Upper lobe of left lung (tissue), 6 donors: ENCODE results near the gene DIAPH1. TPM values are rescaled to one million over a fixed set of nuclear protein-coding genes. Genes with fewer than 3 reads are reported as not detected.

Experiments used
- ATAC-seq, 2 donors: fragments of 200-7000 bp; cut with Tn5 transposase; one replicate each; pipeline ENCODE4 v1.9.1; 2022; ENCODE audit warnings: mild to moderate bottlenecking in 2 of 2, moderate library complexity in 2 of 2; ENCODE audit not compliant: low FRiP score in 2 of 2
- DNase-seq, 2 donors: peaks; one replicate each; pipeline ENCODE4 v3.0.0-alpha.2; 2019 to 2020
- H3K27ac ChIP-seq, 4 donors: fragments of 200-600 bp; sonication (generic); one replicate each; pipeline ENCODE4 v1.5.1; 2016 to 2019
- H3K27me3 ChIP-seq, 4 donors: fragments of 200-600 bp; sonication (generic); one replicate each; pipeline ENCODE4 v1.5.1; 2017 to 2019
- H3K36me3 ChIP-seq, 4 donors: fragments of 200-600 bp; sonication (generic); one replicate each; pipeline ENCODE4 v1.5.1; 2016 to 2019
- H3K4me1 ChIP-seq, 4 donors: fragments of 200-600 bp; sonication (generic); one replicate each; pipeline ENCODE4 v1.5.1; 2018 to 2019
- H3K4me3 ChIP-seq, 4 donors: fragments of 200-600 bp; sonication (generic); one replicate each; pipeline ENCODE4 v1.5.1; 2017 to 2019; ENCODE audit warnings: mild to moderate bottlenecking in 2 of 4, moderate library complexity in 1 of 4
- H3K9me3 ChIP-seq, 4 donors: fragments of 200-600 bp; sonication (generic); one replicate each; pipeline ENCODE4 v1.5.1; 2018 to 2019
- EP300 ChIP-seq, 4 donors: sonication (generic); formaldehyde crosslinking; IDR thresholded peaks; one replicate each; pipeline ENCODE4 v1.5.1; 2017; ENCODE audit warnings: antibody characterized with exemption in 4 of 4, control low read depth in 2 of 4
- POLR2A ChIP-seq, 4 donors: fragments of 450-650 bp; IDR thresholded peaks; one replicate each; pipeline ENCODE4 v1.5.1; 2016 to 2017; ENCODE audit warnings: antibody characterized with exemption in 4 of 4, mild to moderate bottlenecking in 2 of 4
- POLR2AphosphoS5 ChIP-seq, 2 donors: sonication (generic); formaldehyde crosslinking; IDR thresholded peaks; one replicate each; pipeline ENCODE4 v1.5.1; 2017; ENCODE audit warnings: antibody characterized with exemption in 2 of 2
- WGBS, 2 donors: methylation state at CpG; one replicate each; pipeline ENCODE4 v1.1.5; 2017 to 2018; 5-methylcytosine and 5-hydroxymethylcytosine counted together
- total RNA-seq, 6 donors: library from RNA; depleted of rRNA in 4 of 6; stranded (reverse); fragments of >200 nt in 4 of 6; gene quantifications; one replicate each; pipeline versions ENCODE4 v1.1.0 to v1.2.1, GENCODE V29; 2016 to 2021
- TF ChIP-seq, protein P1 (sequence below), 6 experiments: fragments of 450-650 bp in 4 of 6; fragments of 200-600 bp in 2 of 6; sonication (generic) in 2 of 6; IDR thresholded peaks; one replicate each; pipeline ENCODE4 v1.5.1; 2016 to 2019; ENCODE audit warnings: antibody characterized with exemption in 6 of 6
- donor health status: DM: no; HTN: no; CAD: no; lungs with moderate emphysema.
- donor health status: DM: no; HTN: yes; CAD: no; lungs with severe emphysema.

Gene DIAPH1
- total RNA-seq, 6 donors from 2014 or later = 96.4 to 175 (median 133) TPM

DNA sequence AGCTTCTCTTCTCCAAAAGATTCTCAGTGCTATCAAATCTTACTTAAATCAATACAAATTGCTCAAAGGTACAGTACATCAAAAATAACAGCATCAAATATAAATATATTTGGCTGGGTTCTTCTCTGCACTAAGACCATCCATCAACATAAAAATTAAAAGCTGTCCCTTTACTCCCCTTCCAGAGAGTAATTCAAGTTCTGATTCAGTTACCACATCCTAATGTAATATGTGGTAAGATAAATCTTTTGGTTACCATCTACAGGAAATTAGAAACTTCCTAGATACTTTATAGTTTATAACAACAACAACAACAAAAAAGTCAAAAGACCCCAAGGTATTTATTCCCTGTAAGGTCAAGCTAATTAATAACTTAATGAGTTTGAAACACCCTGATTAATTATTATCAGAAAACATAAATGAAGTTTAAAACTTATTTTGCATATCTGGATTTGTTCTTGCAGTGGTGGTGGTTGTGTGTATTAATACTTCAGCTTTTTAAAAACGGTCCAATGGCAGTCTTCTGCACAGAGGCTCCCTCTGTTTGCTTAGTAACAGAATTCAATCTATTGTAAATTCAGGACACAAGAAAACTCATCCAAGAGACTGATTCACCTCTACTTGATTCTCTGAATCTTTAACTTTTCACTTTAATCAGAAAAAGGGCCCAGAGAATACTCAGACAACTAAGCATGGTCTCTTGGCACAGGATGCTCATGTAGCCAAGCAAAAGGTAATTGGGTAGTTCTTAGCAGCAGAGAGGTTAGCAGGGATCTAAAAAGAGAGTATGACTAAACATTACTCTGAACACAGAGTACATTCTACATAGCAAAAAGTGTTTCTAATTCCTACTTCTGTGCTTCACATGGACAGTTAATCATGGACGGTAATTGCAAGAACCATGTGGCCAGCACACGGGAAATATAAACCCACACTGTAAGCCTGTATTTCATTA, 20.1 kb downstream of the DIAPH1 start:
- Histone ChIP-seq H3K4me3 (no peak overlapping the region), H3K9me3 (no peaks in the 10 kb centered on the region), H3K36me3 (peaks cover 0 to 8% (median 2%) of the 10 kb centered on the region in 4 donors), H3K4me1 (peaks cover 23 to 52% (median 35%) of the 10 kb centered on the region in 4 donors), H3K27me3 (no peaks in the 10 kb centered on the region), H3K27ac (peak overlapping the region in 2 of 4 donors; percentile 19 to 42)
- 52 to 53% methylated on average over 3 of the region's 3 CpGs for WGBS, 2 donors
- DNase-seq (no peak), ATAC-seq (peak in 1 of 2 donors; percentile 35)
- TF ChIP-seq, protein P1, sequence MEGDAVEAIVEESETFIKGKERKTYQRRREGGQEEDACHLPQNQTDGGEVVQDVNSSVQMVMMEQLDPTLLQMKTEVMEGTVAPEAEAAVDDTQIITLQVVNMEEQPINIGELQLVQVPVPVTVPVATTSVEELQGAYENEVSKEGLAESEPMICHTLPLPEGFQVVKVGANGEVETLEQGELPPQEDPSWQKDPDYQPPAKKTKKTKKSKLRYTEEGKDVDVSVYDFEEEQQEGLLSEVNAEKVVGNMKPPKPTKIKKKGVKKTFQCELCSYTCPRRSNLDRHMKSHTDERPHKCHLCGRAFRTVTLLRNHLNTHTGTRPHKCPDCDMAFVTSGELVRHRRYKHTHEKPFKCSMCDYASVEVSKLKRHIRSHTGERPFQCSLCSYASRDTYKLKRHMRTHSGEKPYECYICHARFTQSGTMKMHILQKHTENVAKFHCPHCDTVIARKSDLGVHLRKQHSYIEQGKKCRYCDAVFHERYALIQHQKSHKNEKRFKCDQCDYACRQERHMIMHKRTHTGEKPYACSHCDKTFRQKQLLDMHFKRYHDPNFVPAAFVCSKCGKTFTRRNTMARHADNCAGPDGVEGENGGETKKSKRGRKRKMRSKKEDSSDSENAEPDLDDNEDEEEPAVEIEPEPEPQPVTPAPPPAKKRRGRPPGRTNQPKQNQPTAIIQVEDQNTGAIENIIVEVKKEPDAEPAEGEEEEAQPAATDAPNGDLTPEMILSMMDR (IDR thresholded peaks at IDR 0.05) = no peak
- TF ChIP-seq EP300 (IDR thresholded peaks at IDR 0.05) (no peak), POLR2AphosphoS5 (IDR thresholded peaks at IDR 0.05) (no peak), POLR2A (IDR thresholded peaks at IDR 0.05) (no peak)

DNA sequence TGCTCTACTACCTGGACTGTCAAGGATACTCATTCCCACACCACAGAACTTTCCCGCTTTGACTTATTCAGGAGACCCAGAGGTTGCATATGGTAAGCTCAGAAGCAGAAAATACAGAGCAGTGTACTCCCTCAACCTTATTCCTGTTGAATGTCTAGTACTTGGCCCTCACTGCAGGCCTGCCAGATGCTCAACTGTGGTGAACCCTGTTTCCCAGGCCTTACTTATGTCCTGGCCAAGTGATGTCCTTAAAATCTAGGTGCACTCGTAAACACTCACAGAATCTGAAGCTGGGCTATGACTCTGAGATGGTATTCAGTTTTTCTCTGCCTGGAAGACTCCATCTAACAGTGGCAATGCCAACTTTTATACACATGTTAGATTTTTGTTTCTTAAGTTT, 21.0 kb downstream of the DIAPH1 start:
- peaks cover 15 to 43% (median 26%) of the 10 kb centered on the region in 4 donors for H3K4me1 ChIP-seq
- H3K27ac ChIP-seq = no peak overlapping the region
- ATAC-seq (no peak), DNase-seq (no peak)
- H3K36me3 ChIP-seq = peaks cover 0 to 12% (median 2%) of the 10 kb centered on the region in 4 donors
- no peaks in the 10 kb centered on the region for H3K27me3 ChIP-seq
- 86 to 93% methylated on average over 2 of the region's 2 CpGs for WGBS, 2 donors
- no peak overlapping the region for H3K4me3 ChIP-seq
- TF ChIP-seq EP300 (IDR thresholded peaks at IDR 0.05) (no peak), POLR2A (IDR thresholded peaks at IDR 0.05) (no peak), POLR2AphosphoS5 (IDR thresholded peaks at IDR 0.05) (no peak)
- TF ChIP-seq, protein P1 (IDR thresholded peaks at IDR 0.05) = no peak
- no peaks in the 10 kb centered on the region for H3K9me3 ChIP-seq

DNA sequence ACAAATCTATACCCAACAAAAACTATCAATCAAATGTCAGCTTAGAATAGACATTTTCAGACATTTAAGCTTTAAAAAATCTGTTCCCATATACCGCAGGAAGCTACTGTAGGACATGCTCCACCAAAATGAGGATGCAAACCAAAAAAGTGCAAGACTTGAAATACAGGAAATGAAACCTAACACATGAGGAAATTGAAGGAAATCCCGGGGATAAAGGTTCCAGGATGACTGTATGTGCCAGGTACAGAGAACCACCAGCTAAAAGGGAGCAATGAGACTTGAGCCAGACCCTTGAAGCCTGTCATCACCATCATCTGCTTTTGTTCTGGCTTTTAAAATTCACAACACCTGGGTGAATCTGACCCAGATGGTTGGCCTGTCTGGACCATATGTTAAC, 21.4 kb downstream of the DIAPH1 start:
- no peak overlapping the region for H3K27ac ChIP-seq
- H3K4me3 ChIP-seq = no peak overlapping the region

DNA sequence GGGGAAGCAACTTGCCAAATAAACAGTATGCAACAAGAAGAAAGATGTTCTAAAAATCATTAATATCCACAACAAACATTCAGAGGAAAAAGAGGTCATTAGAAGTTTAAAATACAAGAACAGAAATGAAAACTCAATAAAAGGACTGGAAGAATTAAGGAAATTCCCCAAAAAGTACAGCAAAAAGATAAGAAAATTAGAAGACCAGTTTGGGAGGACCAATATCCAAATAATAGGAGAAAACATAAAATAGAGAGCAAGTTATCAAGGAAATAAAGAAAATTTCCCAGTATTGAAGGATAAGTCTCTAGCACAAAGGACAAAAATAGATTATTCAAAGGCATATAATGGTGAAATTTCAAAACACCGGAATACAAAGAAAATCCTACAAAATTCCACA, 21.9 kb downstream of the DIAPH1 start:
- 96 to 100% methylated on average over 1 of the region's 1 CpG for WGBS, 2 donors
- no peaks in the 10 kb centered on the region for H3K9me3 ChIP-seq
- no peak overlapping the region for H3K4me3 ChIP-seq
- no peaks in the 10 kb centered on the region for H3K27me3 ChIP-seq
- TF ChIP-seq POLR2A (IDR thresholded peaks at IDR 0.05) (no peak), EP300 (IDR thresholded peaks at IDR 0.05) (no peak), POLR2AphosphoS5 (IDR thresholded peaks at IDR 0.05) (no peak)
- TF ChIP-seq, protein P1 (IDR thresholded peaks at IDR 0.05) = no peak
- DNase-seq (no peak), ATAC-seq (no peak)
- H3K27ac ChIP-seq = no peak overlapping the region
- H3K4me1 ChIP-seq = peaks cover 11 to 43% (median 19%) of the 10 kb centered on the region in 4 donors
- H3K36me3 ChIP-seq = peaks cover 0 to 12% (median 2%) of the 10 kb centered on the region in 4 donors

More for the DNA sequence above, 21.4 kb downstream of the DIAPH1 start:
- DNase-seq = no peak
- H3K9me3 ChIP-seq = no peaks in the 10 kb centered on the region
- no peak for TF ChIP-seq EP300 (IDR thresholded peaks at IDR 0.05)
- TF ChIP-seq, protein P1 (IDR thresholded peaks at IDR 0.05) = no peak
- TF ChIP-seq POLR2AphosphoS5 (IDR thresholded peaks at IDR 0.05) = no peak
- no peak for TF ChIP-seq POLR2A (IDR thresholded peaks at IDR 0.05)
- peaks cover 0 to 12% (median 2%) of the 10 kb centered on the region in 4 donors for H3K36me3 ChIP-seq
- H3K4me1 ChIP-seq = peaks cover 11 to 43% (median 23%) of the 10 kb centered on the region in 4 donors
- no peaks in the 10 kb centered on the region for H3K27me3 ChIP-seq
- 44 to 46% methylated on average over 2 of the region's 2 CpGs for WGBS, 2 donors
- ATAC-seq = peak in 1 of 2 donors; percentile 37
